Chondrocyte (in vitro differentiated cells): ENCODE results near the gene MRTFA. TPM values are rescaled to one million over a fixed set of nuclear protein-coding genes. Genes with fewer than 3 reads are reported as not detected.

Experiments
- DNase-seq: peaks from one replicate; pipeline ENCODE4 v3.0.0; 2021; ENCODE audit warnings: mixed read lengths, low spot score
- H3K27ac Mint-ChIP-seq: one replicate; pipeline ENCODE4 v1.8.0; 2021; ENCODE audit warnings: mild to moderate bottlenecking, moderate library complexity, mixed read lengths; ENCODE audit not compliant: unreplicated experiment
- H3K27me3 Mint-ChIP-seq: 2 replicates; pipeline ENCODE4 v1.8.0; 2021; ENCODE audit warnings: low read depth, mixed read lengths
- H3K36me3 Mint-ChIP-seq: 2 replicates; pipeline ENCODE4 v1.8.0; 2021; ENCODE audit warnings: low read depth, mixed read lengths
- H3K4me1 Mint-ChIP-seq: 2 replicates; pipeline ENCODE4 v1.8.0; 2021; ENCODE audit warnings: low read depth, mild to moderate bottlenecking, mixed read lengths
- H3K4me3 Mint-ChIP-seq: one replicate; pipeline ENCODE4 v1.8.0; 2021; ENCODE audit warnings: mild to moderate bottlenecking, moderate library complexity, mixed read lengths; ENCODE audit not compliant: unreplicated experiment
- H3K9me3 Mint-ChIP-seq: 2 replicates; pipeline ENCODE4 v1.8.0; 2021; ENCODE audit warnings: low read depth, mixed read lengths
- CTCF ChIP-seq: fragments of 200-600 bp; sonication (generic); IDR thresholded peaks from 2 replicates; pipeline ENCODE4 v1.5.0; 2021; ENCODE audit warnings: antibody characterized with exemption, mild to moderate bottlenecking, moderate library complexity
- total RNA-seq: library from RNA; stranded (reverse); gene quantifications from 3 replicates; pipeline ENCODE4 v1.2.1, GENCODE V29; 2021

MRTFA gene
- total RNA-seq, 1 donor from 2014 or later = 69.8 TPM

GRCh38 chr22:40361100-40361499 is 275.4 kb downstream of the MRTFA start:
- Mint-ChIP-seq H3K4me1 (peaks cover 11% of the 10 kb centered on the region), H3K4me3 (no peak overlapping the region), H3K27ac (no peak overlapping the region), H3K9me3 (no peaks in the 10 kb centered on the region), H3K27me3 (no peaks in the 10 kb centered on the region), H3K36me3 (peaks cover 56% of the 10 kb centered on the region)
- TF ChIP-seq CTCF = no peak
- DNase-seq = no peak

Other genes with a start within 250 kb of the MRTFA start
- 0.17 to 0.38 TPM in 2 of 3 replicates, not detected in the other for gene MCHR1, start 42.8 kb upstream of the MRTFA start, total RNA-seq
- gene SLC25A17, start 182.6 kb upstream of the MRTFA start, total RNA-seq = 17.4 to 19.2 TPM (median 18.5 TPM) in 3 replicates
- 187 to 229 TPM (median 207 TPM) in 3 replicates for gene ST13, start 219.9 kb upstream of the MRTFA start, total RNA-seq
- gene XPNPEP3, start 220.4 kb upstream of the MRTFA start, total RNA-seq = 14.7 to 24.6 TPM (median 15.3 TPM) in 3 replicates
- gene DNAJB7, start 225.4 kb upstream of the MRTFA start, total RNA-seq = not detected in 3 replicates